H1 (cell line): ENCODE data around the gene GREB1. TPM values are rescaled to one million over a fixed set of nuclear protein-coding genes. Genes with fewer than 3 reads are reported as not detected.

ENCODE experiments used
- CTCF ChIA-PET: fragments of 300-600 bp; sonication (Branson Sonifier 250); formaldehyde crosslinking; loops from one replicate; lab custom pipeline; 2021; ENCODE audit not compliant: partially characterized antibody; lab: Charles Lee
- POLR2A ChIA-PET: fragments of 300-600 bp; sonication (Branson Sonifier 250); formaldehyde crosslinking; loops from one replicate; lab custom pipeline; 2021; ENCODE audit warnings: inconsistent platforms; ENCODE audit not compliant: partially characterized antibody; lab: Charles Lee
- DNase-seq, 2 experiments: peaks; one replicate each; pipeline versions ENCODE4 v3.0.0 to v3.0.0-alpha.2; 2010 to 2022; ENCODE audit warnings: low spot score in 2 of 2, low read depth in 1 of 2, mixed read lengths in 1 of 2
- FAIRE-seq: peaks from 2 replicates; lab custom pipeline; 2011; peaks lifted over from hg19 to GRCh38; lab: Jason Lieb, UNC
- H2AFZ ChIP-seq: 2 replicates; pipeline ENCODE4 v1.8.1; 2012; ENCODE audit warnings: low read length, inconsistent platforms
- H2AK5ac ChIP-seq: 2 replicates; pipeline ENCODE4 v1.6.1; 2013; ENCODE audit warnings: low read depth, low read length
- H2BK120ac ChIP-seq: replicated peaks from 2 replicates; pipeline ENCODE3; 2013; ENCODE audit warnings: low read depth, low read length, inconsistent platforms
- H2BK12ac ChIP-seq: 2 replicates; pipeline ENCODE4 v1.6.1; 2013; ENCODE audit warnings: low read depth, low read length
- H2BK15ac ChIP-seq: 2 replicates; pipeline ENCODE4 v1.6.1; 2013; ENCODE audit warnings: low read length
- H2BK20ac ChIP-seq: 2 replicates; pipeline ENCODE4 v1.6.1; 2013; ENCODE audit warnings: low read length
- H2BK5ac ChIP-seq: 2 replicates; pipeline ENCODE4 v1.6.1; 2013; ENCODE audit warnings: low read depth, low read length
- H3K14ac ChIP-seq: 2 replicates; pipeline ENCODE4 v1.6.1; 2013; ENCODE audit warnings: inconsistent platforms; ENCODE audit not compliant: insufficient read length
- H3K18ac ChIP-seq: 2 replicates; pipeline ENCODE4 v1.6.1; 2013; ENCODE audit warnings: low read length; ENCODE audit errors: extremely low read depth
- H3K23ac ChIP-seq: 2 replicates; pipeline ENCODE4 v1.6.1; 2013; ENCODE audit warnings: inconsistent platforms; ENCODE audit not compliant: insufficient read length
- H3K23me2 ChIP-seq: 2 replicates; pipeline ENCODE4 v1.6.1; 2013; ENCODE audit warnings: low read depth, low read length
- H3K27ac ChIP-seq: 2 replicates; pipeline ENCODE4 v1.6.1; 2011; ENCODE audit warnings: low read depth, low read length, inconsistent platforms
- H3K27me3 ChIP-seq, 4 experiments: replicated peaks in 1 of 4; 1 replicate in 1 of 4; 2 replicates in 3 of 4; pipeline versions ENCODE4 v1.6.1 to v1.8.1; 2011 to 2013; ENCODE audit warnings: low read length in 3 of 4, mild to moderate bottlenecking in 3 of 4, inconsistent platforms in 2 of 4, mixed read lengths in 2 of 4, moderate library complexity in 1 of 4; ENCODE audit not compliant: control insufficient read depth in 3 of 4, insufficient read depth in 3 of 4; ENCODE audit errors: extremely low read depth in 1 of 4
- H3K36me3 ChIP-seq, 4 experiments: 2 replicates each; pipeline versions ENCODE4 v1.6.1 to v1.8.1; 2011 to 2013; ENCODE audit warnings: mild to moderate bottlenecking in 4 of 4, low read length in 3 of 4, moderate library complexity in 2 of 4, control low read depth in 1 of 4, inconsistent platforms in 1 of 4; ENCODE audit not compliant: insufficient read depth in 4 of 4, control insufficient read depth in 2 of 4
- H3K4ac ChIP-seq: replicated peaks from 2 replicates; pipeline ENCODE3; 2013; ENCODE audit warnings: low read length, low read depth, mixed read lengths, inconsistent platforms; ENCODE audit not compliant: insufficient read length
- H3K4me1 ChIP-seq, 4 experiments: replicated peaks in 1 of 4; 1 replicate in 1 of 4; 2 replicates in 3 of 4; pipeline versions ENCODE4 v1.6.1 to v1.8.1; 2011 to 2013; ENCODE audit warnings: low read length in 3 of 4, inconsistent platforms in 2 of 4, mixed read lengths in 1 of 4; ENCODE audit not compliant: insufficient read depth in 4 of 4, control insufficient read depth in 3 of 4
- H3K4me2 ChIP-seq, 2 experiments: 2 replicates each; pipeline versions ENCODE4 v1.6.1 to v1.8.1; 2011 to 2013; ENCODE audit warnings: low read depth in 2 of 2, low read length in 2 of 2, control low read depth in 1 of 2, inconsistent platforms in 1 of 2, mild to moderate bottlenecking in 1 of 2; ENCODE audit not compliant: insufficient read depth in 1 of 2
- H3K4me3 ChIP-seq, 4 experiments: fragments of 200-600, 300-600 bp in 1 of 4; sonication (generic), shearing (Covaris generic), sonication (Bioruptor Twin) in 1 of 4; 2 replicates each; pipeline versions ENCODE4 v1.5.1 to v1.8.1; 2011 to 2016; ENCODE audit warnings: low read length in 4 of 4, low read depth in 3 of 4, control low read depth in 2 of 4, inconsistent platforms in 2 of 4, mild to moderate bottlenecking in 2 of 4, mixed read lengths in 1 of 4, moderate library complexity in 1 of 4; ENCODE audit not compliant: insufficient read depth in 2 of 4; ENCODE audit errors: extremely low read depth in 1 of 4
- H3K56ac ChIP-seq: replicated peaks from 2 replicates; pipeline ENCODE3; 2013; ENCODE audit warnings: low read depth, mild to moderate bottlenecking, mixed read lengths, low read length, inconsistent platforms; ENCODE audit not compliant: insufficient read length
- H3K79me1 ChIP-seq: 2 replicates; pipeline ENCODE4 v1.6.1; 2013; ENCODE audit warnings: low read depth, low read length, control low read depth
- H3K79me2 ChIP-seq, 2 experiments: 2 replicates each; pipeline versions ENCODE4 v1.6.1 to v1.8.1; 2012 to 2013; ENCODE audit warnings: low read length in 2 of 2, mild to moderate bottlenecking in 2 of 2, inconsistent platforms in 1 of 2; ENCODE audit not compliant: insufficient read depth in 2 of 2, control insufficient read depth in 1 of 2
- H3K9ac ChIP-seq, 4 experiments: replicated peaks in 1 of 4; 1 replicate in 1 of 4; 2 replicates in 3 of 4; pipeline versions ENCODE4 v1.6.1 to v1.8.1; 2011 to 2013; ENCODE audit warnings: low read depth in 3 of 4, low read length in 3 of 4, control low read depth in 2 of 4, mild to moderate bottlenecking in 2 of 4, moderate library complexity in 2 of 4, inconsistent platforms in 1 of 4; ENCODE audit errors: extremely low read depth in 1 of 4
- H3K9me3 ChIP-seq, 2 experiments: 2 replicates each; pipeline versions ENCODE4 v1.6.1 to v1.8.1; 2012 to 2013; ENCODE audit warnings: mild to moderate bottlenecking in 2 of 2, moderate library complexity in 2 of 2, control low read depth in 1 of 2, inconsistent platforms in 1 of 2, low read depth in 1 of 2, low read length in 1 of 2, mixed read lengths in 1 of 2; ENCODE audit not compliant: insufficient read depth in 2 of 2
- H4K20me1 ChIP-seq, 2 experiments: replicated peaks in 1 of 2; 2 replicates each; pipeline versions ENCODE3 to v1.8.1; 2011 to 2013; ENCODE audit warnings: inconsistent platforms in 2 of 2, low read length in 2 of 2, mild to moderate bottlenecking in 1 of 2; ENCODE audit not compliant: insufficient read depth in 2 of 2, control insufficient read depth in 1 of 2
- H4K5ac ChIP-seq: 2 replicates; pipeline ENCODE4 v1.6.1; 2013; ENCODE audit warnings: low read length, low read depth, mixed read lengths, inconsistent platforms; ENCODE audit not compliant: insufficient read length
- H4K8ac ChIP-seq: 2 replicates; pipeline ENCODE4 v1.8.0; 2013; ENCODE audit warnings: mild to moderate bottlenecking, moderate library complexity, low read length, inconsistent platforms; ENCODE audit not compliant: insufficient read depth; ENCODE audit errors: extremely low read depth
- H4K91ac ChIP-seq: replicated peaks from 2 replicates; pipeline ENCODE3; 2013; ENCODE audit warnings: low read length, mixed read lengths, inconsistent platforms; ENCODE audit not compliant: insufficient read length
- BCL11A ChIP-seq, 2 experiments: IDR thresholded peaks; one replicate each; pipeline ENCODE4 v1.6.1; 2011; ENCODE audit warnings: low read depth in 2 of 2, low read length in 2 of 2, mild to moderate bottlenecking in 2 of 2
- EP300 ChIP-seq, 2 experiments: IDR thresholded peaks; 1 replicate in 1 of 2; 2 replicates in 1 of 2; pipeline ENCODE4 v1.6.1; 2011 to 2012; ENCODE audit warnings: low read depth in 2 of 2, low read length in 2 of 2, mild to moderate bottlenecking in 2 of 2, borderline replicate concordance in 1 of 2, inconsistent platforms in 1 of 2, moderate library complexity in 1 of 2
- GTF2F1 ChIP-seq: IDR thresholded peaks from 2 replicates; pipeline ENCODE4 v1.6.1; 2012; ENCODE audit warnings: low read depth, low read length, improper control_type of control experiment, borderline replicate concordance
- NRF1 ChIP-seq: IDR thresholded peaks from 2 replicates; pipeline ENCODE4 v1.6.1; 2011; ENCODE audit warnings: mild to moderate bottlenecking, low read depth, low read length, improper control_type of control experiment
- SRF ChIP-seq: IDR thresholded peaks from 2 replicates; pipeline ENCODE4 v1.6.1; 2011; ENCODE audit warnings: mild to moderate bottlenecking, low read depth, low read length, moderate library complexity
- TBP ChIP-seq: IDR thresholded peaks from 2 replicates; pipeline ENCODE4 v1.6.1; 2011; ENCODE audit warnings: low read depth, low read length, improper control_type of control experiment
- WGBS, 2 experiments: shearing (Covaris generic) in 1 of 2; methylation state at CpG; one replicate each; pipeline versions ENCODE4 v1.1.6 to v1.1.7; 2013 to 2015; ENCODE audit warnings: low lambda C conversion rate in 2 of 2, mixed read lengths in 2 of 2, inconsistent platforms in 1 of 2, low coverage in 1 of 2, missing lambda C conversion rate in 1 of 2; ENCODE audit not compliant: insufficient replicate concordance in 2 of 2, insufficient coverage in 1 of 2, insufficient read length in 1 of 2; ENCODE audit errors: extremely low coverage in 1 of 2, missing lambda C conversion rate in 1 of 2; 5-methylcytosine and 5-hydroxymethylcytosine counted together
- polyA plus RNA-seq, 7 experiments: library from polyadenylated mRNA; depleted of rRNA in 3 of 7; stranded (reverse) in 5 of 7; unstranded in 2 of 7; fragments of >200 nt in 5 of 7; fragments of 200-250 nt in 2 of 7; gene quantifications; 1 replicate in 5 of 7; 2 replicates in 1 of 7; 4 replicates in 1 of 7; pipeline versions ENCODE4 v1.2.1 to v1.2.3, GENCODE V29; 2011 to 2013; ENCODE audit warnings: missing spikeins in 2 of 7, mixed read lengths in 2 of 7
- total RNA-seq: library from RNA; stranded (reverse); fragmentation: NEBNext Ultra II Directional; extraction: Animal tissue kit (Norgen Biotek cat#: 25700); gene quantifications from 2 replicates; pipeline ENCODE4 v1.2.1, GENCODE V29; 2021
- TF ChIP-seq, protein P1 (sequence below): IDR thresholded peaks from 2 replicates; pipeline ENCODE4 v1.6.1; 2011; ENCODE audit warnings: low read length, improper control_type of control experiment
- TF ChIP-seq, protein P2 (sequence below): IDR thresholded peaks from 2 replicates; pipeline ENCODE4 v1.6.1; 2012; ENCODE audit warnings: inconsistent platforms

GREB1 gene
- total and polyA plus RNA-seq, 2 of the 8 experiments (the other 6 are each of a cell fraction or from before 2014, with no cell fraction given) = 7.9 to 43.4 TPM

DNA sequence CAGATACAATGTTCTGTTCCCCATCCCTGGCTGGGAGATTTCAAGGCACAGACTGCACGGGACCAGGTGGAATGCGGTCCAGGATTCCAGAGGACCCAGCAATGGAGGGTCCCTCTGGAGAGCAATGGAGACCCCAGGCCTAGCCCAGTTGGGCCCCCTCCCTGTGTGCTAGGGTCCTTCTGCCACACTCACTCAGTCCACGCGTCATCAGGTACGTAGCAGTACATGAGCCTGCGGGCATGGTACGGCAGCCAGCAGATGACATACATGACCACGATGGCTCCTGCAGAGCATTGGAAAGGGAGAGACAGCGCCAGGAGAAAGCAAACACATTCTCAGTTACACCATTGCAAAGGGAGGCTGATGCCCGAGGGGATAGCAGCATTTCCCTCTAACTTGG, 126.0 kb downstream of the GREB1 start:
- DNase-seq (no peak), FAIRE-seq (no peak)
- no peak overlapping the region for H4K91ac ChIP-seq
- H3K4ac ChIP-seq = no peak overlapping the region
- H4K20me1 ChIP-seq = no peaks in the 10 kb centered on the region
- no peak overlapping the region for H2BK20ac ChIP-seq
- H4K8ac ChIP-seq = no peak overlapping the region
- no peak overlapping the region for H4K5ac ChIP-seq
- ChIA-PET POLR2A (no interaction called here), CTCF (interaction anchor here (1.5 to 6.4 kb wide), 3 partner anchors 8 to 23 kb away, joined by 4 to 37 read pairs (median 6); no protein-coding TSS in a partner anchor)
- no peaks in the 10 kb centered on the region for H3K4me1 ChIP-seq
- TF ChIP-seq, protein P1, sequence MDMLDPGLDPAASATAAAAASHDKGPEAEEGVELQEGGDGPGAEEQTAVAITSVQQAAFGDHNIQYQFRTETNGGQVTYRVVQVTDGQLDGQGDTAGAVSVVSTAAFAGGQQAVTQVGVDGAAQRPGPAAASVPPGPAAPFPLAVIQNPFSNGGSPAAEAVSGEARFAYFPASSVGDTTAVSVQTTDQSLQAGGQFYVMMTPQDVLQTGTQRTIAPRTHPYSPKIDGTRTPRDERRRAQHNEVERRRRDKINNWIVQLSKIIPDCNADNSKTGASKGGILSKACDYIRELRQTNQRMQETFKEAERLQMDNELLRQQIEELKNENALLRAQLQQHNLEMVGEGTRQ = no peak
- TF ChIP-seq EP300 (IDR thresholded peaks at IDR 0.05; ENCODE audit: borderline replicate concordance in 1 of 2, low read depth in 2 of 2, low read length in 2 of 2) (no peak), GTF2F1 (no peak), SRF (no peak), NRF1 (no peak), BCL11A (IDR thresholded peaks at IDR 0.05; ENCODE audit: low read depth in 2 of 2, low read length in 2 of 2) (no peak), TBP (no peak)
- TF ChIP-seq, protein P2, sequence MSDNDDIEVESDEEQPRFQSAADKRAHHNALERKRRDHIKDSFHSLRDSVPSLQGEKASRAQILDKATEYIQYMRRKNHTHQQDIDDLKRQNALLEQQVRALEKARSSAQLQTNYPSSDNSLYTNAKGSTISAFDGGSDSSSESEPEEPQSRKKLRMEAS = no peak
- H2BK5ac ChIP-seq = no peak overlapping the region
- no peak overlapping the region for H2BK15ac ChIP-seq
- H3K56ac ChIP-seq = no peak overlapping the region
- no peak overlapping the region for H2AK5ac ChIP-seq
- no peak overlapping the region for H3K23ac ChIP-seq
- 93% methylated on average over 10 of the region's 10 CpGs; no CpG with 5 or more reads in 1 of the 2 experiments for WGBS, 2 experiments
- no peak overlapping the region for H2BK120ac ChIP-seq
- no peak overlapping the region for H3K27ac ChIP-seq
- H3K9ac ChIP-seq = no peak overlapping the region
- H3K23me2 ChIP-seq = no peaks in the 10 kb centered on the region
- H3K9me3 ChIP-seq = peaks cover 6% of the 10 kb centered on the region in 2 experiments; a peak in 2 of 4 replicates
- H3K4me2 ChIP-seq = no peak overlapping the region
- H3K79me1 ChIP-seq = no peaks in the 10 kb centered on the region
- H3K4me3 ChIP-seq = no peak overlapping the region
- no peaks in the 10 kb centered on the region for H3K36me3 ChIP-seq
- no peak overlapping the region for H2BK12ac ChIP-seq
- no peak overlapping the region for H3K18ac ChIP-seq
- H2AFZ ChIP-seq = no peak overlapping the region
- no peaks in the 10 kb centered on the region for H3K79me2 ChIP-seq
- no peaks in the 10 kb centered on the region for H3K27me3 ChIP-seq
- no peak overlapping the region for H3K14ac ChIP-seq
